Liver (tissue), 9 donors: ENCODE results near the gene A4GALT. TPM values are rescaled to one million over a fixed set of nuclear protein-coding genes. Genes with fewer than 3 reads are reported as not detected.

ENCODE experiments used
- DNase-seq: peaks from one replicate; pipeline ENCODE4 v3.0.0-alpha.2; 2017; ENCODE audit warnings: low spot score
- H3K27ac ChIP-seq, 2 donors: one replicate each; pipeline ENCODE4 v1.7.0; 2013; ENCODE audit warnings: inconsistent platforms in 2 of 2, low read length in 2 of 2, control low read depth in 1 of 2, low read depth in 1 of 2, mild to moderate bottlenecking in 1 of 2
- H3K27me3 ChIP-seq, 4 donors: one replicate each; pipeline versions ENCODE4 v1.6.1 to v1.7.0; 2013; ENCODE audit warnings: low read length in 3 of 4, inconsistent platforms in 1 of 4, mild to moderate bottlenecking in 1 of 4, moderate library complexity in 1 of 4; ENCODE audit not compliant: control insufficient read depth in 4 of 4, insufficient read depth in 4 of 4
- H3K36me3 ChIP-seq, 4 donors: one replicate each; pipeline versions ENCODE4 v1.6.1 to v1.7.0; 2013; ENCODE audit warnings: low read length in 3 of 4, mild to moderate bottlenecking in 3 of 4, low read depth in 1 of 4, moderate library complexity in 1 of 4; ENCODE audit not compliant: control insufficient read depth in 4 of 4, insufficient read depth in 3 of 4
- H3K4me1 ChIP-seq, 4 donors: one replicate each; pipeline versions ENCODE4 v1.6.1 to v1.7.0; 2013; ENCODE audit warnings: low read length in 3 of 4, mild to moderate bottlenecking in 3 of 4, moderate library complexity in 1 of 4; ENCODE audit not compliant: control insufficient read depth in 4 of 4, insufficient read depth in 4 of 4
- H3K4me3 ChIP-seq, 3 donors: one replicate each; pipeline versions ENCODE4 v1.6.1 to v1.7.0; 2013; ENCODE audit warnings: low read length in 3 of 3, control low read depth in 1 of 3, low read depth in 1 of 3, mild to moderate bottlenecking in 1 of 3
- H3K9ac ChIP-seq, 2 donors: one replicate each; pipeline ENCODE4 v1.7.0; 2013; ENCODE audit warnings: low read length in 2 of 2, mild to moderate bottlenecking in 2 of 2, moderate library complexity in 2 of 2, control low read depth in 1 of 2, low read depth in 1 of 2
- H3K9me3 ChIP-seq, 4 donors: one replicate each; pipeline versions ENCODE4 v1.6.1 to v1.7.0; 2013; ENCODE audit warnings: low read length in 3 of 4; ENCODE audit not compliant: control insufficient read depth in 4 of 4
- ATF3 ChIP-seq: IDR thresholded peaks from 2 replicates; pipeline ENCODE4 v1.6.1; 2016; ENCODE audit warnings: antibody characterized with exemption
- CTCF ChIP-seq: fragments of 150-350 bp; IDR thresholded peaks from 2 replicates; pipeline ENCODE4 v1.5.1; 2017; ENCODE audit warnings: improper control_type of control experiment, low read depth, low read length; ENCODE audit not compliant: missing input control
- EGR1 ChIP-seq, 2 donors: IDR thresholded peaks; 2 replicates each; pipeline ENCODE4 v1.6.1; 2016 to 2018; ENCODE audit warnings: antibody characterized with exemption in 2 of 2, low read depth in 2 of 2
- FOXA1 ChIP-seq: IDR thresholded peaks from 2 replicates; pipeline ENCODE4 v1.6.1; 2016; ENCODE audit warnings: antibody characterized with exemption
- FOXA2 ChIP-seq: IDR thresholded peaks from 2 replicates; pipeline ENCODE4 v1.6.1; 2016; ENCODE audit warnings: antibody characterized with exemption
- GABPA ChIP-seq, 2 donors: IDR thresholded peaks in 1 of 2; conservative IDR thresholded peaks in 1 of 2; 2 replicates each; pipeline ENCODE4 v1.6.1; 2016; ENCODE audit warnings: antibody characterized with exemption in 2 of 2, mild to moderate bottlenecking in 1 of 2, moderate library complexity in 1 of 2
- HNF4G ChIP-seq: IDR thresholded peaks from 2 replicates; pipeline ENCODE4 v1.6.1; 2016; ENCODE audit warnings: antibody characterized with exemption
- JUND ChIP-seq, 2 donors: IDR thresholded peaks; 2 replicates each; pipeline ENCODE4 v1.6.1; 2016; ENCODE audit warnings: antibody characterized with exemption in 2 of 2
- MAX ChIP-seq: IDR thresholded peaks from 2 replicates; pipeline ENCODE4 v1.6.1; 2016; ENCODE audit warnings: antibody characterized with exemption
- NR2F2 ChIP-seq: IDR thresholded peaks from 2 replicates; pipeline ENCODE4 v1.6.1; 2016; ENCODE audit warnings: antibody characterized with exemption
- RXRA ChIP-seq, 2 donors: IDR thresholded peaks; 2 replicates each; pipeline ENCODE4 v1.6.1; 2017 to 2018; ENCODE audit warnings: antibody characterized with exemption in 2 of 2, mild to moderate bottlenecking in 1 of 2
- SP1 ChIP-seq: IDR thresholded peaks from 2 replicates; pipeline ENCODE4 v1.6.1; 2018; ENCODE audit warnings: antibody characterized with exemption, mild to moderate bottlenecking
- YY1 ChIP-seq: IDR thresholded peaks from 2 replicates; pipeline ENCODE4 v1.6.1; 2016; ENCODE audit warnings: antibody characterized with exemption, mild to moderate bottlenecking
- ZBTB33 ChIP-seq: IDR thresholded peaks from 2 replicates; pipeline ENCODE4 v1.6.1; 2016; ENCODE audit warnings: antibody characterized with exemption
- WGBS: extraction: QIAGEN DNeasy Blood & Tissue Kit; methylation state at CpG from one replicate; pipeline ENCODE4 v1.1.7; 2013; 5-methylcytosine and 5-hydroxymethylcytosine counted together
- polyA plus RNA-seq, 2 donors: library from polyadenylated mRNA; stranded (reverse) in 1 of 2; unstranded in 1 of 2; fragments of 200-250 nt in 1 of 2; fragments of >200 nt in 1 of 2; fragmentation: Nextera tagmentation in 1 of 2; extraction: Ambion mirVana in 1 of 2; gene quantifications; one replicate each; pipeline versions ENCODE4 v1.2.1 to v1.2.3, GENCODE V29; 2013 to 2015
- total RNA-seq, 2 donors: library from RNA; depleted of rRNA; stranded (reverse); fragments of >200 nt; gene quantifications; one replicate each; pipeline ENCODE4 v1.2.3, GENCODE V29; 2014
- donor health status: healthy.
- donor health status: healthy.
- donor health status: healthy.
- donor health status: healthy.
- donor health status: healthy.

A4GALT gene
- total and polyA plus RNA-seq, 4 donors = 1.6 to 8.2 (median 2.0) TPM

GRCh38 chr22:42766860-42767259, 46.2 kb upstream of the A4GALT start (continued):
- no peak for TF ChIP-seq MAX
- TF ChIP-seq FOXA1 = no peak
- no peak for TF ChIP-seq EGR1 (IDR thresholded peaks at IDR 0.05; ENCODE audit: low read depth in 2 of 2)
- TF ChIP-seq HNF4G = no peak
- TF ChIP-seq FOXA2 = no peak
- no peak for TF ChIP-seq GABPA (IDR thresholded peaks at IDR 0.05 in 1 of 2, conservative IDR thresholded peaks at IDR 0.05 in 1 of 2)
- TF ChIP-seq NR2F2 = no peak
- TF ChIP-seq JUND (IDR thresholded peaks at IDR 0.05) = no peak
- TF ChIP-seq SP1 = no peak
- TF ChIP-seq ZBTB33 = no peak
- TF ChIP-seq YY1 = no peak
- no peak for TF ChIP-seq RXRA (IDR thresholded peaks at IDR 0.05)

- no peaks in the 10 kb centered on the region for H3K36me3 ChIP-seq
- WGBS = 71% methylated on average over 11 of the region's 11 CpGs
- DNase-seq = no peak
- TF ChIP-seq SP1 (no peak), FOXA2 (no peak), GABPA (IDR thresholded peaks at IDR 0.05 in 1 of 2, conservative IDR thresholded peaks at IDR 0.05 in 1 of 2) (no peak), CTCF (no peak)
- no peak overlapping the region for H3K4me3 ChIP-seq
- H3K27ac ChIP-seq = no peak overlapping the region
- peaks cover 0 to 4% (median 3%) of the 10 kb centered on the region in 4 donors for H3K4me1 ChIP-seq
- no peaks in the 10 kb centered on the region for H3K9me3 ChIP-seq
- no peak overlapping the region for H3K9ac ChIP-seq
- H3K27me3 ChIP-seq = no peaks in the 10 kb centered on the region
Measured at GRCh38 chr22:42764895-42765363, 44.3 kb upstream of the A4GALT start.

GRCh38 chr22:42763965-42764480, 43.4 kb upstream of the A4GALT start:
- Histone ChIP-seq H3K9me3 (no peaks in the 10 kb centered on the region), H3K4me1 (no peaks in the 10 kb centered on the region), H3K9ac (no peak overlapping the region), H3K4me3 (no peak overlapping the region), H3K36me3 (no peaks in the 10 kb centered on the region), H3K27ac (no peak overlapping the region), H3K27me3 (no peaks in the 10 kb centered on the region)
- DNase-seq = no peak
- WGBS = 86% methylated on average over 13 of the region's 13 CpGs
- TF ChIP-seq GABPA (IDR thresholded peaks at IDR 0.05 in 1 of 2, conservative IDR thresholded peaks at IDR 0.05 in 1 of 2) (no peak), RXRA (IDR thresholded peaks at IDR 0.05) (no peak), ATF3 (no peak)
